ENCODE results near the gene MYO5B.

GRCh38 chr18:50027996-50028395 lies 167.0 kb downstream of the MYO5B start:
- TF ChIP-seq CTCF (conservative IDR thresholded peaks at IDR 0.05; ENCODE audit: low read depth, low read length) (no peak), RCOR1 (IDR thresholded peaks at IDR 0.05; ENCODE audit: insufficient replicate concordance, low read length) (no peak), RAD21 (IDR thresholded peaks at IDR 0.05; ENCODE audit: low read length) (no peak), MAFK (IDR thresholded peaks at IDR 0.05; ENCODE audit: low read depth, low read length) (no peak), RFX5 (IDR thresholded peaks at IDR 0.05; ENCODE audit: low read depth, low read length) (no peak), CEBPB (IDR thresholded peaks at IDR 0.05; ENCODE audit: low read depth, low read length) (no peak), POLR2A (IDR thresholded peaks at IDR 0.05; ENCODE audit: low read depth, low read length) (no peak), SMC3 (IDR thresholded peaks at IDR 0.05; ENCODE audit: low read depth, low read length) (no peak)

All from IMR-90 (cell line).